ENCODE data around the gene SIM1.

DNA sequence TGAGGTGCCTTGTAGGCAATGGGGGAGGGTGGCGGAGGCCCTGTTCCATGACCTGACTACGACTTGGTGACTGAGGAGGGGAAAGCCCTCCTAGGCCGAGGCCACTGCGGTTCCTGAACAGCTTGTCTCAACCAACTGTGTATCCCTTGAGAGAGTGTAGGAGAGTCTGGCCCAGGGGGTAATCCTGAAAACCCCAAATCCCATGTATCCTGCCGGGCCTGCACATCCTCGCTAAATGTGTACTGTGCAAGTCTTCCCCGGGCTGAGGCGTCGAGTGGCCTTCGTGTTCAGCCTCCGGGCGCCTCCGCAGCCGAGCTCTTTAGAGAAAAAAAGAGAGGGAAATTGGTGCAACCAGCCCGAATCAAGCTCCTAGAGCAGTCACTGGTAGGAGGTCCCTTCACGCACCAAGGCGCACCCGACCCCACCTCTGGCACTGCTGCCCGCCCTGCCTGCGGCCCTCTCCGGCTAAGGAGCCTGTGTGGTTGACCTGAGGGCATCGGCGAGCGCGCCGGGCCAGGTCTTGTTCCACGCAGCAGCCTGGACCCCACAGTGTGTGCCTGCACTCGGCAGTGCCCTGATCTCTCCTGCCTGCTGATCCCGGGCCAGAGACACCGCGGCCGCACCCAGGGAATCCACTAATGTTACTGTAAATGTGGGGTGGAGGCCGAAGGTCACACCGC, 7.3 kb downstream of the SIM1 start:
- TF ChIP-seq, protein P1, sequence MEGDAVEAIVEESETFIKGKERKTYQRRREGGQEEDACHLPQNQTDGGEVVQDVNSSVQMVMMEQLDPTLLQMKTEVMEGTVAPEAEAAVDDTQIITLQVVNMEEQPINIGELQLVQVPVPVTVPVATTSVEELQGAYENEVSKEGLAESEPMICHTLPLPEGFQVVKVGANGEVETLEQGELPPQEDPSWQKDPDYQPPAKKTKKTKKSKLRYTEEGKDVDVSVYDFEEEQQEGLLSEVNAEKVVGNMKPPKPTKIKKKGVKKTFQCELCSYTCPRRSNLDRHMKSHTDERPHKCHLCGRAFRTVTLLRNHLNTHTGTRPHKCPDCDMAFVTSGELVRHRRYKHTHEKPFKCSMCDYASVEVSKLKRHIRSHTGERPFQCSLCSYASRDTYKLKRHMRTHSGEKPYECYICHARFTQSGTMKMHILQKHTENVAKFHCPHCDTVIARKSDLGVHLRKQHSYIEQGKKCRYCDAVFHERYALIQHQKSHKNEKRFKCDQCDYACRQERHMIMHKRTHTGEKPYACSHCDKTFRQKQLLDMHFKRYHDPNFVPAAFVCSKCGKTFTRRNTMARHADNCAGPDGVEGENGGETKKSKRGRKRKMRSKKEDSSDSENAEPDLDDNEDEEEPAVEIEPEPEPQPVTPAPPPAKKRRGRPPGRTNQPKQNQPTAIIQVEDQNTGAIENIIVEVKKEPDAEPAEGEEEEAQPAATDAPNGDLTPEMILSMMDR (IDR thresholded peaks at IDR 0.05; ENCODE audit: low read depth, low read length), result no peak
- TF ChIP-seq EZH2phosphoT487 (IDR thresholded peaks at IDR 0.05; ENCODE audit: low read depth), result no peak

All from OCI-LY3 (cell line).